ENCODE measurements around the gene BIRC3.
"Not testable (repeated sequence)": the region's sequence is repeated elsewhere in the genome, so short reads cannot be mapped to it uniquely, and the experiment has no call there.

The BIRC3 gene

GRCh38 chr11:102296757-102297156, 20.5 kb upstream of the BIRC3 start:
- DNase-seq, result not testable (repeated sequence)

- not testable (repeated sequence) for DNase-seq
These were observed 16.4 kb upstream of the BIRC3 start for GRCh38 chr11:102300837-102301236.

GRCh38 chr11:102302241-102302640, 15.0 kb upstream of the BIRC3 start:
- DNase-seq, result no peak

- DNase-seq, result no peak
These were observed 12.6 kb upstream of the BIRC3 start for GRCh38 chr11:102304686-102305085.

GRCh38 chr11:102305352-102306047, 11.8 kb upstream of the BIRC3 start:
- DNase-seq, result no peak

- no peak for DNase-seq
These were observed 11.2 kb upstream of the BIRC3 start for GRCh38 chr11:102306048-102306597.

GRCh38 chr11:102306817-102307726, 10.2 kb upstream of the BIRC3 start:
- peak; percentile 44 to 80 (median 71) for DNase-seq

GRCh38 chr11:102307727-102308038, 9.6 kb upstream of the BIRC3 start:
- DNase-seq, result no peak

- no peak for DNase-seq
These were observed 7.4 kb upstream of the BIRC3 start for GRCh38 chr11:102309621-102310541.

- DNase-seq, result peak in 1 of 4 experiments; percentile 41
These were observed 4.6 kb upstream of the BIRC3 start for GRCh38 chr11:102312667-102313066.

- DNase-seq, result no peak
These were observed 3.9 kb upstream of the BIRC3 start for GRCh38 chr11:102313238-102313940.

- no peak for DNase-seq
These were observed 2.5 kb upstream of the BIRC3 start for GRCh38 chr11:102314784-102315183.

- DNase-seq, result no peak
These were observed 859 bp upstream of the BIRC3 start for GRCh38 chr11:102316346-102316904.

- peak in 1 of 4 experiments; percentile 30 for DNase-seq
These were observed 452 bp downstream of the BIRC3 start for GRCh38 chr11:102317768-102318103.

- peak; percentile 49 to 74 (median 68) for DNase-seq
These were observed 1.2 kb downstream of the BIRC3 start for GRCh38 chr11:102318469-102318868.

- no peak for DNase-seq
These were observed 2.3 kb downstream of the BIRC3 start for GRCh38 chr11:102319544-102319943.

- DNase-seq, result no peak
These were observed 2.9 kb downstream of the BIRC3 start for GRCh38 chr11:102320188-102320587.

- DNase-seq, result no peak
These were observed 3.4 kb downstream of the BIRC3 start for GRCh38 chr11:102320679-102321078.

- no peak for DNase-seq
These were observed 5.3 kb downstream of the BIRC3 start for GRCh38 chr11:102322560-102322959.

- DNase-seq, result no peak
These were observed 6.4 kb downstream of the BIRC3 start for GRCh38 chr11:102323542-102324251.

- DNase-seq, result no peak
These were observed 7.8 kb downstream of the BIRC3 start for GRCh38 chr11:102325088-102325487.

All from suppressor macrophage (primary cell).